PC-3 (cell line): ENCODE results near the gene ANKRD66. TPM values are rescaled to one million over a fixed set of nuclear protein-coding genes. Genes with fewer than 3 reads are reported as not detected.

ENCODE experiments used
- ATAC-seq: fragments of 200-7000 bp; cut with Tn5 transposase; 2 replicates; pipeline ENCODE4 v1.9.1; 2020; ENCODE audit warnings: mild to moderate bottlenecking, moderate library complexity
- BruUV-seq: library from RNA; stranded (reverse); fragments of 400-500 nt; replicated peaks from 2 replicates; lab custom pipeline; 2021; lab: Mats Ljungman, UMichigan
- CTCF ChIA-PET: fragments of 300-600 bp; sonication (Branson Sonifier 250); formaldehyde crosslinking; loops from one replicate; lab custom pipeline; 2022; ENCODE audit warnings: antibody characterized with exemption; lab: Charles Lee
- POLR2A ChIA-PET: fragments of 300-600 bp; sonication (Branson Sonifier 250); formaldehyde crosslinking; loops from one replicate; lab custom pipeline; 2022; ENCODE audit warnings: antibody characterized with exemption; ENCODE audit not compliant: unreplicated experiment; lab: Charles Lee
- DNase-seq: peaks from one replicate; pipeline ENCODE4 v3.0.0-alpha.2; 2015
- H2AFZ ChIP-seq: fragments of 300-600 bp; sonication (generic); 2 replicates; pipeline ENCODE4 v1.6.0; 2016; ENCODE audit warnings: antibody characterized with exemption, low read length
- H3F3A ChIP-seq: fragments of 300-600 bp; sonication (generic); one replicate; pipeline ENCODE4 v1.6.0; 2017; ENCODE audit warnings: antibody characterized with exemption, low read length, control low read depth, mild to moderate bottlenecking; ENCODE audit not compliant: unreplicated experiment
- H3K27ac ChIP-seq: fragments of 300-600 bp; sonication (generic); 2 replicates; pipeline ENCODE4 v1.5.1; 2016; ENCODE audit warnings: mild to moderate bottlenecking, low read length
- H3K27me3 ChIP-seq: fragments of 300-600 bp; sonication (generic); 2 replicates; pipeline ENCODE4 v1.6.1; 2016; ENCODE audit warnings: low read length, mixed read lengths
- H3K36me3 ChIP-seq: fragments of 300-600 bp; sonication (generic); 2 replicates; pipeline ENCODE4 v1.6.1; 2016; ENCODE audit warnings: low read depth, mixed run types, low read length, mixed read lengths
- H3K4me1 ChIP-seq: fragments of 300-600 bp; sonication (generic); 2 replicates; pipeline ENCODE4 v1.5.1; 2016; ENCODE audit warnings: low read length; ENCODE audit not compliant: insufficient read depth
- H3K4me2 ChIP-seq: fragments of 300-600 bp; sonication (generic); 2 replicates; pipeline ENCODE4 v1.6.0; 2016; ENCODE audit warnings: low read length
- H3K4me3 ChIP-seq: fragments of 300-600 bp; sonication (generic); 2 replicates; pipeline ENCODE4 v1.5.1; 2016; ENCODE audit warnings: mild to moderate bottlenecking, low read length, mixed read lengths
- H3K79me2 ChIP-seq: fragments of 300-600 bp; sonication (generic); 2 replicates; pipeline ENCODE4 v1.6.1; 2017; ENCODE audit warnings: low read length, mixed read lengths
- H3K9ac ChIP-seq: fragments of 300-600 bp; sonication (generic); 2 replicates; pipeline ENCODE4 v1.6.0; 2016; ENCODE audit warnings: mild to moderate bottlenecking, low read length
- H3K9me2 ChIP-seq: fragments of 300-600 bp; sonication (generic); replicated peaks from 2 replicates; pipeline ENCODE4 v1.6.1; 2016; ENCODE audit warnings: mixed run types, low read length, mixed read lengths
- H3K9me3 ChIP-seq: fragments of 300-600 bp; sonication (generic); 2 replicates; pipeline ENCODE4 v1.6.1; 2016; ENCODE audit warnings: low read length, mixed read lengths
- H4K20me1 ChIP-seq: fragments of 300-600 bp; sonication (generic); 2 replicates; pipeline ENCODE4 v1.6.1; 2016; ENCODE audit warnings: low read length, mixed read lengths
- EZH2 ChIP-seq: fragments of 300-600 bp; sonication (generic); IDR thresholded peaks from one replicate; pipeline ENCODE4 v1.6.1; 2017; ENCODE audit warnings: antibody characterized with exemption, mild to moderate bottlenecking, low read length; ENCODE audit not compliant: unreplicated experiment
- EZH2phosphoT487 ChIP-seq: fragments of 300-600 bp; sonication (generic); IDR thresholded peaks from 2 replicates; pipeline ENCODE4 v1.6.1; 2018; ENCODE audit warnings: mild to moderate bottlenecking, antibody characterized with exemption, low read length, borderline replicate concordance
- intact Hi-C: fragments of 100-400 bp; cut with micrococcal nuclease; formaldehyde crosslinking; loops from 2 replicates; pipeline ENCODE4 v1.9.0; 2023
- total RNA-seq: library from RNA; depleted of rRNA; stranded (reverse); fragments of >200 nt; gene quantifications from 2 replicates; pipeline ENCODE4 v1.2.3, GENCODE V29; 2014
- TF ChIP-seq, protein P1 (sequence below): fragments of 300-600 bp; sonication (generic); conservative IDR thresholded peaks from 2 replicates; pipeline ENCODE4 v1.5.1; 2017; ENCODE audit warnings: antibody characterized with exemption, low read depth, mild to moderate bottlenecking, low read length

The ANKRD66 gene
- total RNA-seq, 1 experiment from 2014 or later, result not detected

DNA sequence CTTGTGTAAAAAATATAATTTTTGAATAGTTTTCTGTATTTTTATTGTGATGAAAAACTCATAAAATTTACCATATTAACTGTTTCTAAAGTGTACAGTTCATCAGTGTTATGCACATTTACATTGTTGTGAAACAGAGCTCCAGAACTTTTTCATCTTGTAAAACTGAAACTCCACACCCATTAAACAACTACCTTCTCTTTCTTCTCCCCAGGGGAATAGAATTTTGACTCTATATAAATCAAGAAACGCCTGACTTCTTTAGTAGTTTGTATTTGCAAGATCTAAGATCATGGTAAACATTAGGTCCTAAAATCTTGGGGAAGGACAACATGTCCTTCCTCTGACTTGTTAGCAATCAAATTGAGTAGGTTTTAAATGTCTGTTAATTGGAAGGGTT is 9.1 kb downstream of the ANKRD66 start:
- H3K36me3 ChIP-seq, result no peaks in the 10 kb centered on the region
- no TSS peak for BruUV-seq
- H3K27me3 ChIP-seq, result no peaks in the 10 kb centered on the region
- intact Hi-C loops, result no loop called here
- H3K9me3 ChIP-seq, result no peaks in the 10 kb centered on the region
- no peak overlapping the region for H3K9ac ChIP-seq
- H3K4me3 ChIP-seq, result no peak overlapping the region
- no peaks in the 10 kb centered on the region for H4K20me1 ChIP-seq
- no peaks in the 10 kb centered on the region for H3K79me2 ChIP-seq
- ChIA-PET POLR2A (no interaction called here), CTCF (no interaction called here)
- no peak overlapping the region for H3K27ac ChIP-seq
- no peaks in the 10 kb centered on the region for H3F3A ChIP-seq
- ATAC-seq, result no peak
- TF ChIP-seq, protein P1, sequence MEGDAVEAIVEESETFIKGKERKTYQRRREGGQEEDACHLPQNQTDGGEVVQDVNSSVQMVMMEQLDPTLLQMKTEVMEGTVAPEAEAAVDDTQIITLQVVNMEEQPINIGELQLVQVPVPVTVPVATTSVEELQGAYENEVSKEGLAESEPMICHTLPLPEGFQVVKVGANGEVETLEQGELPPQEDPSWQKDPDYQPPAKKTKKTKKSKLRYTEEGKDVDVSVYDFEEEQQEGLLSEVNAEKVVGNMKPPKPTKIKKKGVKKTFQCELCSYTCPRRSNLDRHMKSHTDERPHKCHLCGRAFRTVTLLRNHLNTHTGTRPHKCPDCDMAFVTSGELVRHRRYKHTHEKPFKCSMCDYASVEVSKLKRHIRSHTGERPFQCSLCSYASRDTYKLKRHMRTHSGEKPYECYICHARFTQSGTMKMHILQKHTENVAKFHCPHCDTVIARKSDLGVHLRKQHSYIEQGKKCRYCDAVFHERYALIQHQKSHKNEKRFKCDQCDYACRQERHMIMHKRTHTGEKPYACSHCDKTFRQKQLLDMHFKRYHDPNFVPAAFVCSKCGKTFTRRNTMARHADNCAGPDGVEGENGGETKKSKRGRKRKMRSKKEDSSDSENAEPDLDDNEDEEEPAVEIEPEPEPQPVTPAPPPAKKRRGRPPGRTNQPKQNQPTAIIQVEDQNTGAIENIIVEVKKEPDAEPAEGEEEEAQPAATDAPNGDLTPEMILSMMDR, result no peak
- TF ChIP-seq EZH2phosphoT487 (no peak), EZH2 (no peak)
- H2AFZ ChIP-seq, result no peak overlapping the region
- H3K4me1 ChIP-seq, result peaks cover 8% of the 10 kb centered on the region
- no peaks in the 10 kb centered on the region for H3K9me2 ChIP-seq
- DNase-seq, result no peak
- H3K4me2 ChIP-seq, result no peak overlapping the region

DNA sequence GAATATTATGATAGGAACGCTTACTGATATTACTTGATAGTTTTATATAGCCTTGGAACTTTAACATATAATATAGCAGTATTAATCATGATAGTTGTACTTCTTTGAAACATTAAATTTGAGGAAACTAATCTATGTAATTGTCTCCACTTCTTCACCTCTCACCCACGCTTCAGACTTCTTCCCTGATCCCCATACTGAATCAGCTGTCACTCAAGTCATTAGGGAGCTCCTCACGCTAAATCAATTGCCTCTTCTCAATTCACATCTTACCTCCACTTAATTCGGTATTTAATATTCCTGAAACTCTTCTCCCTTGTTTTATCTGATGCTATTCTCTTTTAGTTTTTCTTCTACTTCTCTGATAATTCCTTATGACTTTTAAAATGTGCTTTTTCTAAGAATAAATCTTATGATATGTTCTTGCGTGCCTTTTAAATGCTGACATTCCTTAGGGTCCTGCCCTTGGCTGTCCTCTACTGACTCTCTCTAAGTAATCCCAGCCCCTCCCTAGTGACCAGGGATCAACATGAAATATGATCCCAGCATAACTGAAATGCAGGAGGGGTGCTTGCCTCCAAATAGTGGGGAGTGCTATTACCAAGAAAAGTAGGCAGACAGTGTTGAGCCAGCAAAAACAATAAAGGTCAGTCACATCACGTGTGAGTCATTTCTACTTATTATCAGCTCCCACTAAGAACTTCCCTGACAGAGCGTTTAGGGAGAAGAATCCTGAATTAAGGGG is 9.9 kb downstream of the ANKRD66 start:
- Histone ChIP-seq H2AFZ (no peak overlapping the region), H3K9me2 (no peaks in the 10 kb centered on the region), H3K27me3 (no peaks in the 10 kb centered on the region), H3K4me1 (peaks cover 8% of the 10 kb centered on the region), H3K79me2 (no peaks in the 10 kb centered on the region), H3K4me2 (no peak overlapping the region), H4K20me1 (no peaks in the 10 kb centered on the region), H3K9me3 (no peaks in the 10 kb centered on the region), H3K4me3 (no peak overlapping the region), H3K9ac (no peak overlapping the region), H3F3A (no peaks in the 10 kb centered on the region), H3K36me3 (no peaks in the 10 kb centered on the region), H3K27ac (no peak overlapping the region)
- peak; percentile 12 for DNase-seq
- intact Hi-C loops, result no loop called here
- ATAC-seq, result peak; percentile 35; the same call in 1 of the 2 replicates
- no TSS peak for BruUV-seq
- TF ChIP-seq EZH2 (no peak), EZH2phosphoT487 (no peak)
- TF ChIP-seq, protein P1, result no peak
- CTCF ChIA-PET, result no interaction called here
- POLR2A ChIA-PET, result no interaction called here

DNA sequence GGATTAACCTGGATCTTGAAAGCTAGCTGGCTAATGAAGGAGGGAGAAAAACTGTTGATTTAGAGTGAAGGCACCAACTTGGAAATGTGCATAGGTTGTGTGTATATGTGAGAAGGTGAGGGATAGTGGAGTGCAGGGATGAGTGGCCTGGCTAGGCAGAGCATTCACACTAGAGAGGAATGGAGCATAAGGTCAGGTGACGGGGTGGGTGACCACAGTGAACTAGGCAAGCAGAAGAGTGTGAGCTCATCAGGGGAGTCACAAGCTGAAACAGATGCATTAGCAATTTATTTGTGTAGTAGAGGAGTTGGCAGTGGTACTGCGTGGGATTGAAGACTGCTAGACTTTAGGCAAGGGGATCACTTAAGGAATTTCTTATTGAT is 10.5 kb downstream of the ANKRD66 start:
- CTCF ChIA-PET, result no interaction called here
- no peak for TF ChIP-seq EZH2
- Histone ChIP-seq H3K36me3 (no peaks in the 10 kb centered on the region), H2AFZ (no peak overlapping the region), H3K79me2 (no peaks in the 10 kb centered on the region), H3F3A (no peaks in the 10 kb centered on the region), H4K20me1 (no peaks in the 10 kb centered on the region), H3K4me3 (no peak overlapping the region), H3K27me3 (no peaks in the 10 kb centered on the region), H3K9me3 (no peaks in the 10 kb centered on the region), H3K4me1 (peaks cover 8% of the 10 kb centered on the region), H3K9ac (no peak overlapping the region), H3K9me2 (no peaks in the 10 kb centered on the region), H3K27ac (no peak overlapping the region), H3K4me2 (no peak overlapping the region)
- POLR2A ChIA-PET, result no interaction called here
- DNase-seq (no peak), ATAC-seq (peak; percentile 13; the same call in 1 of the 2 replicates)
- intact Hi-C loops, result no loop called here
- no TSS peak for BruUV-seq
